Spleen (tissue), 7 donors: ENCODE data around the gene SOWAHA.

Experiments used
- POLR2A ChIP-seq, 3 donors: fragments of 450-650 bp; IDR thresholded peaks; one replicate each; pipeline ENCODE4 v1.5.1; 2017; ENCODE audit warnings: antibody characterized with exemption in 3 of 3, mild to moderate bottlenecking in 1 of 3
- POLR2AphosphoS5 ChIP-seq, 3 donors: sonication (generic); formaldehyde crosslinking; IDR thresholded peaks; one replicate each; pipeline ENCODE4 v1.5.1; 2017; ENCODE audit warnings: antibody characterized with exemption in 3 of 3
- TF ChIP-seq, protein P1 (sequence below), 11 experiments: fragments of 200-600 bp in 7 of 11; fragments of 450-650 bp in 4 of 11; sonication (generic) in 4 of 11; IDR thresholded peaks in 8 of 11; conservative IDR thresholded peaks in 3 of 11; 1 replicate in 7 of 11; 2 replicates in 4 of 11; pipeline versions ENCODE4 v1.4.0 to v1.8.0; 2016 to 2021; ENCODE audit warnings: antibody characterized with exemption in 11 of 11, inconsistent platforms in 4 of 11, mild to moderate bottlenecking in 1 of 11
- donor health status: DM: no; HTN: no; CAD: no; lungs with moderate emphysema.
- donor health status: DM: no; HTN: no; CAD: no.
- donor health status: DM: no; HTN: no; CAD: no.

DNA sequence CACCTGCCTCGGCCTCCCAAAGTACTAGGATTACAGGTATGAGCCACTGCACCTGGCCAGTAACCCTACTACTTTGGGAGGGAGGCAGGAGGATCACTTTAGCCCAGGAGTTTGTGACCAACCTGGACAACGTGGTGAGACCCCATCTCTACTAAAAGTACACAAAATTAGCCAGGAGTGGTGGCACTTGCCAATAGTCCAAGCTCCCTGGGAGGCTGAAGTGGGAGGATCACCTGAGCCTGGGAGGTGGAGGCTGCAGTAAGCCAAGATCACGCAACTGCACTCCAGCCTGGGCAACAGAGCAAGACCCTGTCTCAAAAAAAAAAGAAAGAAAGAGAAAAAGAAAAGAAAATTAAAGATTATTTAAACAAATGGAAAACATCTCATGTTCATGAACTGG, 42.9 kb downstream of the SOWAHA start:
- TF ChIP-seq POLR2A (IDR thresholded peaks at IDR 0.05), result no peak
- TF ChIP-seq, protein P1, sequence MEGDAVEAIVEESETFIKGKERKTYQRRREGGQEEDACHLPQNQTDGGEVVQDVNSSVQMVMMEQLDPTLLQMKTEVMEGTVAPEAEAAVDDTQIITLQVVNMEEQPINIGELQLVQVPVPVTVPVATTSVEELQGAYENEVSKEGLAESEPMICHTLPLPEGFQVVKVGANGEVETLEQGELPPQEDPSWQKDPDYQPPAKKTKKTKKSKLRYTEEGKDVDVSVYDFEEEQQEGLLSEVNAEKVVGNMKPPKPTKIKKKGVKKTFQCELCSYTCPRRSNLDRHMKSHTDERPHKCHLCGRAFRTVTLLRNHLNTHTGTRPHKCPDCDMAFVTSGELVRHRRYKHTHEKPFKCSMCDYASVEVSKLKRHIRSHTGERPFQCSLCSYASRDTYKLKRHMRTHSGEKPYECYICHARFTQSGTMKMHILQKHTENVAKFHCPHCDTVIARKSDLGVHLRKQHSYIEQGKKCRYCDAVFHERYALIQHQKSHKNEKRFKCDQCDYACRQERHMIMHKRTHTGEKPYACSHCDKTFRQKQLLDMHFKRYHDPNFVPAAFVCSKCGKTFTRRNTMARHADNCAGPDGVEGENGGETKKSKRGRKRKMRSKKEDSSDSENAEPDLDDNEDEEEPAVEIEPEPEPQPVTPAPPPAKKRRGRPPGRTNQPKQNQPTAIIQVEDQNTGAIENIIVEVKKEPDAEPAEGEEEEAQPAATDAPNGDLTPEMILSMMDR (IDR thresholded peaks at IDR 0.05 in 8 of 11, conservative IDR thresholded peaks at IDR 0.05 in 3 of 11), result no peak
- no peak for TF ChIP-seq POLR2AphosphoS5 (IDR thresholded peaks at IDR 0.05)
